HEK293 (cell line): Measurements from ENCODE around the gene DLGAP4.

Experiments used
- CTCF ChIA-PET: fragments of 350-600 bp; formaldehyde crosslinking; extraction: SDS; loops from one replicate; lab custom pipeline; 2021; ENCODE audit warnings: antibody characterized with exemption; lab: Yijun Ruan, JAX
- POLR2A ChIA-PET: fragments of 300-600 bp; formaldehyde crosslinking; extraction: SDS; loops from one replicate; lab custom pipeline; 2020; ENCODE audit warnings: antibody characterized with exemption, inconsistent platforms; lab: Yijun Ruan, JAX
- H3K27ac ChIP-seq: fragments of 200-500 bp; sonication (Bioruptor generic); 2 replicates; pipeline ENCODE4 v1.5.1; 2014; ENCODE audit warnings: low read depth, low read length, control low read depth, inconsistent platforms; ENCODE audit errors: extremely low read depth
- H3K36me3 ChIP-seq, 2 experiments: fragments of 200-500 bp in 1 of 2; sonication (Bioruptor generic) in 1 of 2; 1 replicate in 1 of 2; 2 replicates in 1 of 2; pipeline ENCODE4 v1.5.1; 2014 to 2017; ENCODE audit warnings: inconsistent platforms in 2 of 2, low read length in 2 of 2; ENCODE audit not compliant: control insufficient read depth in 2 of 2, insufficient read depth in 1 of 2
- H3K4me1 ChIP-seq: fragments of 200-500 bp; sonication (Bioruptor generic); 2 replicates; pipeline ENCODE4 v1.5.1; 2014; ENCODE audit warnings: mild to moderate bottlenecking, low read length, inconsistent platforms; ENCODE audit not compliant: control insufficient read depth, insufficient read depth
- H3K4me3 ChIP-seq: 2 replicates; pipeline ENCODE4 v1.5.1; 2011; ENCODE audit warnings: low read depth, mild to moderate bottlenecking, control low read depth, low read length, moderate library complexity
- H3K9me3 ChIP-seq: fragments of 200-500 bp; sonication (Bioruptor generic); 2 replicates; pipeline ENCODE4 v1.5.1; 2014; ENCODE audit warnings: low read depth, low read length, inconsistent platforms; ENCODE audit not compliant: control insufficient read depth, insufficient read depth
- PATZ1 ChIP-seq: fragments of 450-650 bp; formaldehyde crosslinking; IDR thresholded peaks from 2 replicates; pipeline ENCODE4 v1.5.1; 2016; ENCODE audit warnings: missing biosample characterization, missing genetic modification characterization
- SETDB1 ChIP-seq: IDR thresholded peaks from one replicate; pipeline ENCODE4 v1.6.1; 2017; ENCODE audit warnings: mild to moderate bottlenecking, low read length, moderate library complexity, mixed read lengths; ENCODE audit not compliant: insufficient read length
- SP7 ChIP-seq: fragments of 450-650 bp; formaldehyde crosslinking; IDR thresholded peaks from 2 replicates; pipeline ENCODE4 v1.5.1; 2016; ENCODE audit warnings: missing biosample characterization, missing genetic modification characterization
- TCF7L2 ChIP-seq: IDR thresholded peaks from 2 replicates; pipeline ENCODE4 v1.6.1; 2011; ENCODE audit warnings: low read depth, mild to moderate bottlenecking, inconsistent platforms, low read length, moderate library complexity, borderline replicate concordance
- TSHZ1 ChIP-seq: fragments of 450-650 bp; formaldehyde crosslinking; IDR thresholded peaks from 2 replicates; pipeline ENCODE4 v1.5.1; 2016; ENCODE audit warnings: missing biosample characterization, missing genetic modification characterization, borderline replicate concordance
- ZBTB10 ChIP-seq: fragments of 450-650 bp; formaldehyde crosslinking; IDR thresholded peaks from 2 replicates; pipeline ENCODE4 v1.5.1; 2016; ENCODE audit warnings: missing biosample characterization, missing genetic modification characterization
- ZBTB26 ChIP-seq: fragments of 450-650 bp; formaldehyde crosslinking; optimal IDR thresholded peaks from 2 replicates; pipeline ENCODE3; 2016; ENCODE audit warnings: missing biosample characterization, mild to moderate bottlenecking, missing genetic modification characterization
- ZBTB49 ChIP-seq: fragments of 450-650 bp; formaldehyde crosslinking; IDR thresholded peaks from 2 replicates; pipeline ENCODE4 v1.5.1; 2016; ENCODE audit warnings: missing biosample characterization, missing genetic modification characterization, low read depth
- ZBTB8A ChIP-seq: fragments of 450-650 bp; formaldehyde crosslinking; IDR thresholded peaks from 2 replicates; pipeline ENCODE4 v1.5.1; 2016; ENCODE audit warnings: missing biosample characterization, missing genetic modification characterization
- ZFP37 ChIP-seq: fragments of 450-650 bp; formaldehyde crosslinking; IDR thresholded peaks from 2 replicates; pipeline ENCODE4 v1.5.1; 2016; ENCODE audit warnings: missing biosample characterization, missing genetic modification characterization
- ZNF138 ChIP-seq: fragments of 450-650 bp; formaldehyde crosslinking; IDR thresholded peaks from 2 replicates; pipeline ENCODE4 v1.5.1; 2016; ENCODE audit warnings: missing biosample characterization, missing genetic modification characterization, borderline replicate concordance
- ZNF140 ChIP-seq: fragments of 450-650 bp; formaldehyde crosslinking; IDR thresholded peaks from 2 replicates; pipeline ENCODE4 v1.5.1; 2016; ENCODE audit warnings: missing biosample characterization, missing genetic modification characterization
- ZNF302 ChIP-seq: fragments of 450-650 bp; formaldehyde crosslinking; IDR thresholded peaks from 2 replicates; pipeline ENCODE4 v1.5.1; 2016; ENCODE audit warnings: missing biosample characterization, missing genetic modification characterization, low read depth
- ZNF513 ChIP-seq: fragments of 450-650 bp; IDR thresholded peaks from 2 replicates; pipeline ENCODE4 v1.5.1; 2018; ENCODE audit warnings: missing biosample characterization, missing genetic modification characterization
- ZNF580 ChIP-seq: fragments of 450-650 bp; formaldehyde crosslinking; IDR thresholded peaks from 2 replicates; pipeline ENCODE4 v1.5.1; 2016; ENCODE audit warnings: missing biosample characterization, missing genetic modification characterization
- ZNF707 ChIP-seq: fragments of 450-650 bp; formaldehyde crosslinking; IDR thresholded peaks from 2 replicates; pipeline ENCODE4 v1.5.1; 2016; ENCODE audit warnings: missing biosample characterization, missing genetic modification characterization
- ZNF768 ChIP-seq: fragments of 450-650 bp; formaldehyde crosslinking; IDR thresholded peaks from 2 replicates; pipeline ENCODE4 v1.5.1; 2018; ENCODE audit warnings: missing biosample characterization, mild to moderate bottlenecking, missing genetic modification characterization
- ZNF843 ChIP-seq: fragments of 450-650 bp; formaldehyde crosslinking; IDR thresholded peaks from 2 replicates; pipeline ENCODE4 v1.5.1; 2016; ENCODE audit warnings: missing biosample characterization, missing genetic modification characterization
- ZSCAN18 ChIP-seq: fragments of 450-650 bp; formaldehyde crosslinking; IDR thresholded peaks from 2 replicates; pipeline ENCODE4 v1.5.1; 2016; ENCODE audit warnings: missing biosample characterization, missing genetic modification characterization

The DLGAP4 gene

GRCh38 chr20:36305602-36306551 lies at the start of gene DLGAP4:
Gene DLGAP4, plus strand, starts transcription at chr20:36306339. Its CDS starts 125,379 bp downstream, at chr20:36431718.
- ChIA-PET CTCF (interaction anchor here (0.6 kb wide), 1 partner anchor 35 kb away, joined by 3 read pairs; no protein-coding TSS in a partner anchor), POLR2A (no interaction called here)
- H3K4me1 ChIP-seq = no peaks in the 10 kb centered on the region
- H3K9me3 ChIP-seq = no peaks in the 10 kb centered on the region
- no peaks in the 10 kb centered on the region for H3K36me3 ChIP-seq
- no peak within 1 kb of the TSS; the same call in 1 of the 2 replicates for H3K27ac ChIP-seq
- H3K4me3 ChIP-seq = peak within 1 kb of the TSS; percentile 43
- TF ChIP-seq ZNF580 (tag by site-specific recombination) (no peak), SP7 (tag by site-specific recombination) (peak; percentile 31; the same call in 1 of the 2 replicates), ZNF843 (tag by site-specific recombination) (no peak), ZFP37 (no peak), ZBTB49 (tag by site-specific recombination) (no peak), TSHZ1 (tag by site-specific recombination) (no peak), SETDB1 (no peak), ZNF707 (tag by site-specific recombination) (no peak), ZBTB10 (tag by site-specific recombination) (peak; percentile 60; the same call in 1 of the 2 replicates), ZNF768 (tag by site-specific recombination) (peak; percentile 97; the same call in 1 of the 2 replicates), ZNF513 (no peak), PATZ1 (tag by site-specific recombination) (0 out of 2 replicates have a peak, but pooled peaks have one; percentile 7), ZBTB26 (tag by site-specific recombination) (peak; percentile 4), ZNF302 (tag by site-specific recombination) (no peak), ZNF140 (tag by site-specific recombination) (no peak), ZSCAN18 (no peak), TCF7L2 (no peak), ZBTB8A (tag by site-specific recombination) (peak; percentile 63), ZNF138 (no peak)
